GM06990 (cell line): ENCODE results near the gene SEMA3E.

Experiments used
- DNase-seq: peaks from one replicate; pipeline ENCODE4 v3.0.0-alpha.2; 2011; ENCODE audit not compliant: insufficient read length; ENCODE audit errors: extremely low read depth
- H3K27me3 ChIP-seq: replicated peaks from 2 replicates; pipeline ENCODE4 v1.6.0; 2011; ENCODE audit warnings: low read length; ENCODE audit not compliant: control insufficient read depth, insufficient read depth
- H3K36me3 ChIP-seq: 2 replicates; pipeline ENCODE4 v1.5.1; 2011; ENCODE audit warnings: low read length; ENCODE audit not compliant: control insufficient read depth, insufficient read depth
- H3K4me3 ChIP-seq: replicated peaks from 2 replicates; pipeline ENCODE4 v1.5.1; 2011; ENCODE audit warnings: low read depth, mild to moderate bottlenecking, control low read depth, low read length
- CTCF ChIP-seq: IDR thresholded peaks from 2 replicates; pipeline ENCODE4 v1.5.1; 2011; ENCODE audit warnings: low read length, control low read depth, mild to moderate bottlenecking, inconsistent platforms; ENCODE audit not compliant: insufficient read depth, poor library complexity, severe bottlenecking

The SEMA3E gene

GRCh38 chr7:83338277-83338950, 310.5 kb downstream of the SEMA3E start:
- DNase-seq: no peak
- no peaks in the 10 kb centered on the region for H3K27me3 ChIP-seq
- H3K4me3 ChIP-seq: no peak overlapping the region
- no peak for TF ChIP-seq CTCF
- H3K36me3 ChIP-seq: no peaks in the 10 kb centered on the region

- no peak overlapping the region for H3K4me3 ChIP-seq
- TF ChIP-seq CTCF: no peak
Observed at GRCh38 chr7:83337050-83337449, 311.9 kb downstream of the SEMA3E start.

GRCh38 chr7:83326223-83326622, 322.7 kb downstream of the SEMA3E start:
- DNase-seq: no peak
- no peaks in the 10 kb centered on the region for H3K27me3 ChIP-seq
- TF ChIP-seq CTCF: no peak
- no peak overlapping the region for H3K4me3 ChIP-seq
- H3K36me3 ChIP-seq: no peaks in the 10 kb centered on the region

More at GRCh38 chr7:83337050-83337449, 311.9 kb downstream of the SEMA3E start:
- DNase-seq: no peak
- Histone ChIP-seq H3K27me3 (no peaks in the 10 kb centered on the region), H3K36me3 (no peaks in the 10 kb centered on the region)

GRCh38 chr7:83325083-83325482, 323.9 kb downstream of the SEMA3E start:
- no peak for TF ChIP-seq CTCF
- no peak overlapping the region for H3K4me3 ChIP-seq
- no peak for DNase-seq
- H3K27me3 ChIP-seq: no peaks in the 10 kb centered on the region
- no peaks in the 10 kb centered on the region for H3K36me3 ChIP-seq

GRCh38 chr7:83324596-83324995, 324.3 kb downstream of the SEMA3E start:
- no peak overlapping the region for H3K4me3 ChIP-seq
- H3K36me3 ChIP-seq: no peaks in the 10 kb centered on the region
- DNase-seq: no peak
- TF ChIP-seq CTCF: no peak
- no peaks in the 10 kb centered on the region for H3K27me3 ChIP-seq

- Histone ChIP-seq H3K36me3 (no peaks in the 10 kb centered on the region), H3K27me3 (no peaks in the 10 kb centered on the region), H3K4me3 (no peak overlapping the region)
- TF ChIP-seq CTCF: no peak
- no peak for DNase-seq
Observed at GRCh38 chr7:83321011-83321410, 327.9 kb downstream of the SEMA3E start.
